Transverse colon (tissue), 4 donors: ENCODE results near the gene RACGAP1.

Source experiments
- EP300 ChIP-seq: sonication (generic); formaldehyde crosslinking; IDR thresholded peaks from one replicate; pipeline ENCODE4 v1.6.1; 2017; ENCODE audit warnings: antibody characterized with exemption, low read depth
- POLR2A ChIP-seq: fragments of 450-650 bp; IDR thresholded peaks from one replicate; pipeline ENCODE4 v1.6.1; 2016; ENCODE audit warnings: antibody characterized with exemption, mild to moderate bottlenecking, moderate library complexity
- POLR2AphosphoS5 ChIP-seq, 3 donors: sonication (generic); formaldehyde crosslinking; IDR thresholded peaks; one replicate each; pipeline ENCODE4 v1.6.1; 2016; ENCODE audit warnings: antibody characterized with exemption in 3 of 3
- TF ChIP-seq, protein P1 (sequence below), 5 experiments: fragments of 200-600 bp in 3 of 5; fragments of 450-650 bp in 2 of 5; sonication (generic) in 3 of 5; IDR thresholded peaks; 1 replicate in 2 of 5; 2 replicates in 3 of 5; pipeline ENCODE4 v1.5.1; 2016 to 2017; ENCODE audit warnings: antibody characterized with exemption in 5 of 5, inconsistent platforms in 3 of 5, mild to moderate bottlenecking in 2 of 5, moderate library complexity in 1 of 5

DNA sequence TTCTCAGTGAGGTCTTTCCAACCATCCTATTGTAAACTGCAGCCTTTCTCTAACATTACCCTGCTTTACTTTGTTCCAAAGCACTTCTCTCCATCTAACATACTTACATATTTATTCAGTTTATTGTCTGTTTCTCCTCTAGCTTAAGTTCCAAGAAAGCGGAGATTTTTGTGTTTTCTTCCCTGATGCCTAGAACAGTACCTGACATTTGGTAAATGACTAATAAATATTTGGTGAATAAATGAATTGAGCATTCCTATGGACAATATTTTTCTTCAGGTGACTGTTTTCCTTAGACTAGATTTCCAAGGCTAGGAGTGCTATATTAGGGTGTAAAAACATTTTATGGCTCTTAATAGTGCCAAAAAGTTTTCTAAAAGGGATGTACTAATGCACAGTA is 2.4 kb downstream of the RACGAP1 start:
- TF ChIP-seq, protein P1, sequence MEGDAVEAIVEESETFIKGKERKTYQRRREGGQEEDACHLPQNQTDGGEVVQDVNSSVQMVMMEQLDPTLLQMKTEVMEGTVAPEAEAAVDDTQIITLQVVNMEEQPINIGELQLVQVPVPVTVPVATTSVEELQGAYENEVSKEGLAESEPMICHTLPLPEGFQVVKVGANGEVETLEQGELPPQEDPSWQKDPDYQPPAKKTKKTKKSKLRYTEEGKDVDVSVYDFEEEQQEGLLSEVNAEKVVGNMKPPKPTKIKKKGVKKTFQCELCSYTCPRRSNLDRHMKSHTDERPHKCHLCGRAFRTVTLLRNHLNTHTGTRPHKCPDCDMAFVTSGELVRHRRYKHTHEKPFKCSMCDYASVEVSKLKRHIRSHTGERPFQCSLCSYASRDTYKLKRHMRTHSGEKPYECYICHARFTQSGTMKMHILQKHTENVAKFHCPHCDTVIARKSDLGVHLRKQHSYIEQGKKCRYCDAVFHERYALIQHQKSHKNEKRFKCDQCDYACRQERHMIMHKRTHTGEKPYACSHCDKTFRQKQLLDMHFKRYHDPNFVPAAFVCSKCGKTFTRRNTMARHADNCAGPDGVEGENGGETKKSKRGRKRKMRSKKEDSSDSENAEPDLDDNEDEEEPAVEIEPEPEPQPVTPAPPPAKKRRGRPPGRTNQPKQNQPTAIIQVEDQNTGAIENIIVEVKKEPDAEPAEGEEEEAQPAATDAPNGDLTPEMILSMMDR (IDR thresholded peaks at IDR 0.05): no peak
- TF ChIP-seq POLR2A (no peak), POLR2AphosphoS5 (IDR thresholded peaks at IDR 0.05) (no peak), EP300 (no peak)
